DND-41 (cell line): ENCODE results near the gene SEL1L2.

Experiments
- EZH2 ChIP-seq: IDR thresholded peaks from 3 replicates; pipeline ENCODE4 v1.6.1; 2012; ENCODE audit warnings: borderline replicate concordance, low read depth, mild to moderate bottlenecking, moderate library complexity, low read length, inconsistent platforms; ENCODE audit not compliant: severe bottlenecking
- TF ChIP-seq, protein P1 (sequence below): IDR thresholded peaks from 2 replicates; pipeline ENCODE4 v1.5.1; 2012; ENCODE audit warnings: borderline replicate concordance, low read length, moderate library complexity, mild to moderate bottlenecking; ENCODE audit not compliant: poor library complexity, severe bottlenecking; ENCODE audit errors: extremely low read depth

DNA sequence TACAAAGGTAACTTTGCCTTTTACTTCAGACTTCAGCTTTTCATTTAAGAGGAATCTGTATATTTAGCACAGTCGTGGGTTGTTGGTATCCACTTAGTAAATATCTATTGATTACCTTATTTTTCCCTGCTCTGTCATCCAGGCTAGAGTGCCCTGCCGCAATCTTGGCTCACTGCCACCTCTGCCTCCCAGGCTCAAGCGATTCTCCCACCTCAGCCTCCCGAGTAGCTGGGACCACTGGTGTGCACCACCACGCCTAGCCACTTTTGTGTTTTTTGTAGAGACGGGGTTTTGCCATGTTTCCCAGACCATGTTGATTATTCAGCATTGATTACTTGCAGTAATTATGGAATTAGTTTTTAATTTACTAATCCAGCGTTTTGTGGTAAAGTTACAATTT, 46.2 kb upstream of the SEL1L2 start:
- no peak for TF ChIP-seq EZH2
- TF ChIP-seq, protein P1, sequence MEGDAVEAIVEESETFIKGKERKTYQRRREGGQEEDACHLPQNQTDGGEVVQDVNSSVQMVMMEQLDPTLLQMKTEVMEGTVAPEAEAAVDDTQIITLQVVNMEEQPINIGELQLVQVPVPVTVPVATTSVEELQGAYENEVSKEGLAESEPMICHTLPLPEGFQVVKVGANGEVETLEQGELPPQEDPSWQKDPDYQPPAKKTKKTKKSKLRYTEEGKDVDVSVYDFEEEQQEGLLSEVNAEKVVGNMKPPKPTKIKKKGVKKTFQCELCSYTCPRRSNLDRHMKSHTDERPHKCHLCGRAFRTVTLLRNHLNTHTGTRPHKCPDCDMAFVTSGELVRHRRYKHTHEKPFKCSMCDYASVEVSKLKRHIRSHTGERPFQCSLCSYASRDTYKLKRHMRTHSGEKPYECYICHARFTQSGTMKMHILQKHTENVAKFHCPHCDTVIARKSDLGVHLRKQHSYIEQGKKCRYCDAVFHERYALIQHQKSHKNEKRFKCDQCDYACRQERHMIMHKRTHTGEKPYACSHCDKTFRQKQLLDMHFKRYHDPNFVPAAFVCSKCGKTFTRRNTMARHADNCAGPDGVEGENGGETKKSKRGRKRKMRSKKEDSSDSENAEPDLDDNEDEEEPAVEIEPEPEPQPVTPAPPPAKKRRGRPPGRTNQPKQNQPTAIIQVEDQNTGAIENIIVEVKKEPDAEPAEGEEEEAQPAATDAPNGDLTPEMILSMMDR: no peak
